ENCODE results near the gene GALNT10. TPM values are rescaled to one million over a fixed set of nuclear protein-coding genes. Genes with fewer than 3 reads are reported as not detected.
A peak's percentile ranks its signal among the peaks of the same experiment; 100 is the strongest.

The GALNT10 gene
- total and polyA plus RNA-seq, 10 of the 15 experiments (the other 5 are each of a cell fraction or from before 2014, with no cell fraction given) = 3.9 to 35.4 (median 15.5) TPM

- TF ChIP-seq RELA (IDR thresholded peaks at IDR 0.05; ENCODE audit: borderline replicate concordance, partially characterized antibody) = no peak
- no peak for TF ChIP-seq FOXM1 (IDR thresholded peaks at IDR 0.05; ENCODE audit: low read depth, low read length)
- TF ChIP-seq NFYB (IDR thresholded peaks at IDR 0.05; ENCODE audit: insufficient read depth, low read depth, low read length) = no peak
- no peak for TF ChIP-seq KLF5 (IDR thresholded peaks at IDR 0.05; ENCODE audit: partially characterized antibody)
- TF ChIP-seq BACH1 (IDR thresholded peaks at IDR 0.05; ENCODE audit: borderline replicate concordance) = peak; percentile 46; the same call in 1 of the 2 replicates
- no peak for TF ChIP-seq SMC3 (IDR thresholded peaks at IDR 0.05; ENCODE audit: borderline replicate concordance, low read length)
- peak; percentile 78; the same call in 1 of the 2 replicates for TF ChIP-seq SMARCA5 (IDR thresholded peaks at IDR 0.05)
- no peak for TF ChIP-seq SPI1 (IDR thresholded peaks at IDR 0.05; ENCODE audit: borderline replicate concordance, insufficient read depth, low read depth, low read length)
- no peak for TF ChIP-seq RCOR1 (conservative IDR thresholded peaks at IDR 0.05; ENCODE audit: low read depth, low read length)
- TF ChIP-seq, protein P1, sequence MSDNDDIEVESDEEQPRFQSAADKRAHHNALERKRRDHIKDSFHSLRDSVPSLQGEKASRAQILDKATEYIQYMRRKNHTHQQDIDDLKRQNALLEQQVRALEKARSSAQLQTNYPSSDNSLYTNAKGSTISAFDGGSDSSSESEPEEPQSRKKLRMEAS (IDR thresholded peaks at IDR 0.05; ENCODE audit: low read depth, low read length) = no peak
- no peak for TF ChIP-seq BRCA1 (IDR thresholded peaks at IDR 0.05; ENCODE audit: low read depth, low read length)
- TF ChIP-seq POLR2AphosphoS5 (IDR thresholded peaks at IDR 0.05; ENCODE audit: low read length) = peak; percentile 77; the same call in 1 of the 2 replicates
- no peak for TF ChIP-seq HSF1 (IDR thresholded peaks at IDR 0.05; ENCODE audit: low read depth, low read length)
- TF ChIP-seq KAT2A (conservative IDR thresholded peaks at IDR 0.05; ENCODE audit: control insufficient read depth, low read depth, low read length) = no peak
- TF ChIP-seq, protein P2, sequence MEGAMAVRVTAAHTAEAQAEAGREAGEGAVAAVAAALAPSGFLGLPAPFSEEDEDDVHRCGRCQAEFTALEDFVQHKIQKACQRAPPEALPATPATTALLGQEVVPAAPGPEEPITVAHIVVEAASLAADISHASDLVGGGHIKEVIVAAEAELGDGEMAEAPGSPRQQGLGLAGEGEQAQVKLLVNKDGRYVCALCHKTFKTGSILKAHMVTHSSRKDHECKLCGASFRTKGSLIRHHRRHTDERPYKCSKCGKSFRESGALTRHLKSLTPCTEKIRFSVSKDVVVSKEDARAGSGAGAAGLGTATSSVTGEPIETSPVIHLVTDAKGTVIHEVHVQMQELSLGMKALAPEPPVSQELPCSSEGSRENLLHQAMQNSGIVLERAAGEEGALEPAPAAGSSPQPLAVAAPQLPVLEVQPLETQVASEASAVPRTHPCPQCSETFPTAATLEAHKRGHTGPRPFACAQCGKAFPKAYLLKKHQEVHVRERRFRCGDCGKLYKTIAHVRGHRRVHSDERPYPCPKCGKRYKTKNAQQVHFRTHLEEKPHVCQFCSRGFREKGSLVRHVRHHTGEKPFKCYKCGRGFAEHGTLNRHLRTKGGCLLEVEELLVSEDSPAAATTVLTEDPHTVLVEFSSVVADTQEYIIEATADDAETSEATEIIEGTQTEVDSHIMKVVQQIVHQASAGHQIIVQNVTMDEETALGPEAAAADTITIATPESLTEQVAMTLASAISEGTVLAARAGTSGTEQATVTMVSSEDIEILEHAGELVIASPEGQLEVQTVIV (IDR thresholded peaks at IDR 0.05; ENCODE audit: borderline replicate concordance, partially characterized antibody) = no peak
- TF ChIP-seq CTCF (IDR thresholded peaks at IDR 0.05 in 2 of 3, conservative IDR thresholded peaks at IDR 0.05 in 1 of 3; ENCODE audit: control insufficient read depth in 2 of 3, extremely low read depth in 1 of 3, insufficient read depth in 1 of 3, low read depth in 3 of 3, low read length in 3 of 3) = no peak; a peak in 1 of 6 replicates
- TF ChIP-seq GATAD2B (conservative IDR thresholded peaks at IDR 0.05; ENCODE audit: low read depth) = peak; percentile 5; the same call in 1 of the 2 replicates
- no peak for TF ChIP-seq MEF2A (IDR thresholded peaks at IDR 0.05; ENCODE audit: insufficient read depth, low read depth, low read length)
- TF ChIP-seq, protein P3, sequence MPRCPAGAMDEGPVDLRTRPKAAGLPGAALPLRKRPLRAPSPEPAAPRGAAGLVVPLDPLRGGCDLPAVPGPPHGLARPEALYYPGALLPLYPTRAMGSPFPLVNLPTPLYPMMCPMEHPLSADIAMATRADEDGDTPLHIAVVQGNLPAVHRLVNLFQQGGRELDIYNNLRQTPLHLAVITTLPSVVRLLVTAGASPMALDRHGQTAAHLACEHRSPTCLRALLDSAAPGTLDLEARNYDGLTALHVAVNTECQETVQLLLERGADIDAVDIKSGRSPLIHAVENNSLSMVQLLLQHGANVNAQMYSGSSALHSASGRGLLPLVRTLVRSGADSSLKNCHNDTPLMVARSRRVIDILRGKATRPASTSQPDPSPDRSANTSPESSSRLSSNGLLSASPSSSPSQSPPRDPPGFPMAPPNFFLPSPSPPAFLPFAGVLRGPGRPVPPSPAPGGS (IDR thresholded peaks at IDR 0.05; ENCODE audit: borderline replicate concordance, insufficient read depth, low read depth, low read length, poor library complexity, severe bottlenecking) = peak; percentile 18
- TF ChIP-seq JUNB (IDR thresholded peaks at IDR 0.05) = no peak
Observed at GRCh38 chr5:154190595-154191304, at the start of gene GALNT10 (continued).
